Activated T-helper 1 cell treated with anti-CD3 and anti-CD28 coated beads, Interleukin-2, amount 50 U/mL, for 16 hours (primary cell): Measurements from ENCODE around the gene PAK5.

ENCODE experiments used
- DNase-seq, 2 donors: peaks; one replicate each; pipeline ENCODE4 v3.0.0-alpha.2; 2020; ENCODE audit warnings: low read depth in 1 of 2, low spot score in 1 of 2

Gene PAK5

DNA sequence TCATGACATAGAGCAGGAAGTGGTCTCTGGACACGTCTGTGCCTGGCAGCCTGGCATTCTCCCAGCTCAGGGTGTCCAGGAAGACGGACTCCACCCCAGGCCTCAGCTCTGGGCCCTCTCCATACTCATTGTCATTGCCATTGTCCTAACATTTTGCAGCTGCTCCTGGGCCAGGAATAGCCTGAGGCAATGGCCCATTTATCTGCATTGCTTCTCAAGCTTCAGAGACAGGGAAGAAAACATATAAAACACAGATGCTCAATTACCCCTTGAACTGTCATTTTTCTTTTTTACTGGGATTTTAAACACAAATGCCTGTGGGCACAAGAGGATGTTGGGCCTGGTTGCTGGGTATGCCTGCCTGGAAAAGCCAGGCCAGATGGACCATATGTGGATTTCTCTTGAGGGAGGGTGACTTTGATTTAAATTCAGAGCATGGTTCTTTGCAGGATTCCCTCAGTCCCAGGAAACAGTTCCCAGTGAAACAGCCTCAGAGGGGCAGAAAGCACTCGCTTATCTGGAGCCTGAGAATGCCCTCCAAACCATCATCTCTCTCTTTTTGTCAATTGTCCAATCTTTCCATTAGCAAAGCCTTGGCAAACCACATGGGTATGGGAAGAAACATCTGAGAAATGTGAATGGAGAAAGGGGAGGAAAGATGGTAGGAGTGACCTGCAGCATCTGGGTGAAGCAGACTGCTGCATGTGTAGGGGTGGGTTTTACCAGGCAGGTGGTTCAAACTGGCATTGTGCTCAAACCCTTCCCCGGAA lies 306.6 kb downstream of the PAK5 start:
- DNase-seq, result no peak

DNA sequence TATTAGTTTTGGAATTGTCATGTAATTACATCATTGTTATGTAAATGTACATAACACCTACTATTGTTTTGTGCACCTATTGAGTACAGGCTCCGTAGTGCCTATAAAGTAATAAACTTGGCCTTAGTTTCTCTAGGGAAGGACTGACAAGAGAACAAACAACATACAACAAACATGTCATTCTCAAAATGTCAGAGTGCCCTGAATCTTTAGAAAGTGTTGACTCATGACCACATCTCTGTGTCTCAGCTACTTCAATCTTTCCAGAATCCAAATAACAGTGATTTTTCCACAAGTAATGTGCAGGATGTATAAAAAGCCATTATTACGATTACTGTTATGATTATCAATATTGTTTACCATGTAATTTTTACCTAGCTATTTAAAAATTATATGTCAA lies 307.3 kb downstream of the PAK5 start:
- DNase-seq, result no peak

DNA sequence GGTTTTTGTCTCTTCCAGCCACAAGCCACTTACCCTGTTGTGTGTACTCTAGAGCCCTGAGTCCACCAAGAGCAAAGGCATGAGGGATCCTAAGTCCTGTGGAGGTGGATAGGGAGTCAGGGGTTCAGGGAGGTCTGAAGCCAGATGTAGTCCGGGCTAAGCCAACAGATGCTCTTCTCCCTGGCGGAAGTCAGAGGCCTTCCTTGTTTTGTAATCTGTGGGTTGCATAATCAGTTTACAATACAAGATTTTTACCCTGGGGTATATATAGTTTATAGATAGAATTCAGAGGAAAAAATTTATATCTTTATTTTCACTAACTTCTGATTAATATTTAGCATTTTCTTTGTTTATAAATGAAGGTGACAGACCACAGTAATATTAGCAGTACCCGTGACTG lies 315.2 kb downstream of the PAK5 start:
- no peak for DNase-seq

DNA sequence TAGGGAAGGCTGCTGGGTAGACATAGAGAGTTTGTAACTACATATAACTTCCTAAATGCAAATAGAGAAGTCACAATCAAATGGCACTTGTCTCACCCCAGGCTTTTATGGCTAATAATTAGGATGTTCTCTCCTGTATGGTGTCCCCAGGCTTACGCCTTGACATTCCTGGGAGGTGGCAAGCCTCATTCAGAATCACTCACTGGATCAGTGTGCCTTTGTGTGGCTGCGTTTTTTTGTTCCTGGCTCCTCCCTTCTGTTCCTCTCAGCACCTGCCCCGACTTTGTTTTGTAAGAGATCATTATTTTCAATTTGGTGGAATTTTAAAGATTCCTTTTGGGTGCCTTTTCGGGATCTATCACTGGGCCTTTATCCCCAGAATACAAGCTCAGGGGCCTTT lies 318.8 kb downstream of the PAK5 start:
- DNase-seq, result no peak

DNA sequence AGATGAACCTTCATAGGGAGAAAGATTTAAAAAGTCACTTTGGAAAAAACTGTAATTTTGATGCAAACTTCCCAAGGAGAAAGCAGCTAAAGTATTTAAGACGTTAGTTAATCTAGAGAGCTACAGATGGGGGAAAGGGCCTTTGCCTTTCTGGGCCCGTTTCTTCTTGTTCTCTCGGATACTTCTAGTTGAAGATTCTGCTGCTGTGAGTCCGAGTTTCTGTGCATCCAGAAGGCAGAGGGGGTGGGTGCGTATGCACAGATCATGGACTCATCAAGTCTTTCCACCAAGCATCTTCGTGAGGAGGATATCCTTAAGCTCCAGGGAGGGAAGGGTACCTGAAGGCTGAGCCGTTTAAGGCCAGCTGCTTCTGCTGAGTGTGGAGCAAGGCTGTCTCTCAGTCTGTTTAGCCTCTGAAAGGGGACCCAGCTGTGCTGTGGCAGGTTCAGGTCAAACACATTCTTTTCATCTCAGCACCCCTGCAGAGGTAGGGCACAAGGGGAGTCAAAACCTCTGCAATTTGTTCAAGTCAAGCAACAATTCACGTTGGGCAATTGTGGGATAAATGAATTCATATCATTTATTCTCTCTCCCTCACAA lies 320.2 kb downstream of the PAK5 start:
- no peak for DNase-seq

DNA sequence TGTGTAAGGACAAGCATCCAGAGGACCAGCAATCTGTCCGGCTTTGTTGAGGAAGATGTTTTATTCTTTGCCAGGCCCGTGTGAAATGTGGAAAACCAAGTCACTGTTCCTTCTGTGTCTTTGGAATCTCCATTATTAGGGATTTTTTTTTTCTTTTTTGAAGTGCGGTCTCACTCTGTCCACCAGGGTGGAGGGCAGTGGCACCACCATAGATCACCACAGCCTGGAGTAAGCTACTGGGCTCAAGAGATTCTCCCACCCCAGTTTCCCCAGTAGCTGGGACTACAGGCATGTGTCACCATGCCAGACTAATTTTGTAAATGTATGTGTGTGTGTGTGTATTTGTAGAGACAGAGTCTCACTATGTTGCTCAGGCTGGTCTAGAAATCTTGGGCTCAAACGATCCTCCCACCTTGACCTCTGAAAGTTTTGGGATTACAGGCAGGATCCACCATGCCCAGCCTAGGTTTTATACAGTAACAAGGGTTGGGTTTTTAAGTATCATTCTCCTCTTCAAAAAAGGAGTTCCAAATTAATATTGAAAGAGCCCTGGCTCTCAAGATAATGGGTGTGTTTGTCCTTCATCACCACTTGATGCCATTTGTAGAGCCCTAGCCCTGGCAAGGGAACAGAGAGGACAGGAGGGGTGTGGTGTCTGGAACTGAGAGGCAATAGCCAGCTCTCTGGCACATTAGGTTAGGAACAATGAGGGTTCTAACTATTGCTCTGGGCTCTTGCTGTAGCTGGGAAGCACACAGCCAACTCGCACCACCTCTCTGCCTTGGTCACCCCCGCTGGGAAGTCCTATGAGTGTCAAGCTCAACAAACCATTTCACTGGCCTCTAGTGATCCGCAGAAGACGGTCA lies 321.3 kb downstream of the PAK5 start:
- no peak for DNase-seq

DNA sequence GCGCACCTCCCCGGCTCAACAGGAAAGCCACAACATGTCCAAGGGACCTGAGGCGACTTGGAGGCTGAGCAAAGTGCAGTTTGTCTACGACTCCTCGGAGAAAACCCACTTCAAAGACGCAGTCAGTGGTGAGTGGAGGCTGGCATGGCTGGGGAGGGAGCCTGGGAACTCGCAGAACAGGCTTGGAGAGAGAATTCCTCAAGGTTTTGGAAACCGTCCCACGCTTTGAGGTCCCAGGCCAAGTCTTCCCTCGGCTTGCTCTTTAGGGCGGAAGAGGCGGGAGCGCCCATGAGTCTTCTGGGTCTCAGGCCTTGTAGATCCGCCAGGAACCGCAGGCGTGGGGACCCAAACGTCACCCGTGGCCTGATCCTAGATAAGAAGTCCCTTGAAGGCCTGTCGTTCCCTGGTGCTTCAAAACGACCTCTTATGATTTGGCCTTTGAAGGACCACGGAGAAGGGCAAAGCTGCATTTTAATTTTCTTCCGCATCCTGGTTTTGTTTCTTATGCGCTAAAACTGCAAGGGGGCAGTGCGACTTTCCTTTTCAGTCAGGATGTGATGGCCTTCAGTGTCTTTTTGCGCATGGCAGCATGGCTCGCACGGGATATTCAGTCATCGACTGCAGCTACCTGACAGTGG lies 322.5 kb downstream of the PAK5 start:
- DNase-seq, result no peak

DNA sequence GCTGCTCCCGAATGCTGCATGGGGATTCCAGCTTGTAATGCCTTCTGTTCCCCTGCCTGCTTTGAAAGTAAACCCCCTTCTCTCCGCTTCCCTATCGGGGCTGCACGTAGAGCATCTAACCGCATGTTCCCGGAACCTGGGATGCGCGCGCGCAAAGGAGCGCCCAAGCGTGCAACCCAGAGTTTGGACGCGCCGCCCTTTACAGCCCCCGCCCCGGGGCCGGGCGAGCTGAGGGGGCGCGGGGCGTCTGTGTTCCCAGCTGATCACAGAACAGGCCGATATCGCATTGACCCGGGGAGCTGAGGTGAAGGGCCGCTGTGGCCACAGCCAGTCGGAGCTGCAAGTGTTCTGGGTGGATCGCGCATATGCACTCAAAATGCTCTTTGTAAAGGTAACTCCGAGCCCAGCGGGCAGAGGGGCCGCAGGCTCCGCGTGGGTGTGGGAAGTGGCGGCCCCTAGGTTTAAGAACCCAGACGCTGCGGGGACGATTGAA lies 323.1 kb downstream of the PAK5 start:
- DNase-seq, result no peak

DNA sequence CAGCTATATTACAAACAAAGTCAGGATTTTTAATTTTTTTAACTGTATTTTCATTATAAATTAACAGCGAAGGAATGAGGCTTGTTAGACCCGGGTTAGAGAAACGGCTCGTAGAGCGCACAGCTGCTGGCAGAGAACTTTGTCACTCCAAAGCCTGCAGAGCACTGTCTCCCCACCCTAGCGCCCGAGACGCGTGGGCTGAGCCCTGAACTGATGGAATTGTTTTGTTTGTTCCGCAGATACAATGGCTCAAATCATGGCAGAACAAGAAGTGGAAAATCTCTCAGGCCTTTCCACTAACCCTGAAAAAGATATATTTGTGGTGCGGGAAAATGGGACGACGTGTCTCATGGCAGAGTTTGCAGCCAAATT lies 323.7 kb downstream of the PAK5 start:
- DNase-seq, result no peak

DNA sequence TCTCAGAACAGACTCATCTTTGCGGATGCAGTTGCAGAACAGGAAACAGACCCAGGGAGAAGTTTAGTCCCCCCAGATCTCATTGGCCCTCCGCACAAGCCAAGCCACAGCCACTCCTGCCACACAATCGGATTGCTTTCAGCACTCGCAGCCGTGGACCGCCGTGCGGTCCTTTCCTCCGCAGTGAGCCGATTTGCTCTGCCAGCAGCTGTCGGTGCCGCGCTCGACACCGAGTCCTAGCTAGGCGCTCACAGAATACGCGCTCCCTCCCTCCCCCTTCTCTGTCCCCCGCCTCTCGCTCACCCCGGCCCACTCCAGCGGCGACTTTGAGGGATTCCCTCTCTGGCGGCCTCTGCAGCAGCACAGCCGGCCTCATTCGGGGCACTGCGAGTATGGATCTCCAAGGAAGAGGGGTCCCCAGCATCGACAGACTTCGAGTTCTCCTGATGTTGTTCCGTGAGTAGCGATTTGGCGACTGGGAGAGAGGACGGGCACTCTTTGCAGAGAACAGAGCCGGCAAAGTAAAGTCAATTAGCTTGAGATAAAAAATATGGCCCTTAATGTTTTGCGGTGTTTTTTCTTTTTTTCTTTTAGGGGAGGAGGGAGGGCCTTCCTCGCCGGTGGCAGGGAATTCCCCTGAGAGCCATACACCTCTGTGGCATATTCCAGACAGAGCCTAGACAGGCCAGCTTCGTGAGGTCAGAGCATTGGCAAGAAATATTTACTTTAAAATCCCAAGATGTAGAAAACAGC lies 324.2 kb downstream of the PAK5 start, which contains the start of gene LAMP5:
Gene LAMP5 (plus strand): TSS at position 130 of the 753 bp plus-strand sequence. CDS start 263 bp downstream, at position 393.
- DNase-seq, result no peak

DNA sequence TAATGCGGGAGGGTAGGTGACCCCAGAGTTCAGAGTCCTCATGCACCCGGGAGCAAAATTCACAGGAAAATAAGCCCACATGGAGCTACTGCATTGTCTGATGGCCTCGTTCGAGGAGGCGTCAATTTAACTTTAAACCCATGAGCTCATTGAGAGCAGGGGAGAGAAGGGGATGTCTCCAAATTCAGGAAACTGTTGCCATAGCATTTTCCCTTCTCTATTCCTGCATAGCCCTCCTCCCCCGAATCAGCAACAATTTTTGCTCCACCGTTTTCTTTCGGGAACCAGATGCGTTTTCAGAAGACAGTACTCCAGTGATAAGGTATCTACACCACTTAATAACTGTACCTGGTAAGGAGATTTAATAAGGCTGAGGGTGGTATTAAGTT lies 324.8 kb downstream of the PAK5 start:
- no peak for DNase-seq

DNA sequence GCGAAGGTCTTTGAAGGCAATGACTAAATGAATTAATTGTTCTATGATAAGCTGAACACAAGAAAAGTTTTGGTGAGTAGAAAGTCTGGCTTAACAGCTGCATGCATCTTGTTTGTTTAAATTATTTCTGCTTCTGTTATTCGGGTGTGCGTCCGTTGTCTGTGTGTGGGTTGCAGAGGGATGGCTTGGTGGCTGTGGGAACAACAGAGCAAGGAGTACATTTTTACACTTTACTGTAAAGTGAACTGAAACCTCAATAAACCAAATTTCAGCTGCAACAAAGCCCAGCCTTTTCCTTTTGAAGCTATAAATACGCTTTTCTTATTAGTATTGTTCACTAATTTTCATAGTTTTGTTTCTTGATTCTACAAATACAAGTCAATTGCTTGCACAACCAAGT lies 328.0 kb downstream of the PAK5 start:
- no peak for DNase-seq

DNA sequence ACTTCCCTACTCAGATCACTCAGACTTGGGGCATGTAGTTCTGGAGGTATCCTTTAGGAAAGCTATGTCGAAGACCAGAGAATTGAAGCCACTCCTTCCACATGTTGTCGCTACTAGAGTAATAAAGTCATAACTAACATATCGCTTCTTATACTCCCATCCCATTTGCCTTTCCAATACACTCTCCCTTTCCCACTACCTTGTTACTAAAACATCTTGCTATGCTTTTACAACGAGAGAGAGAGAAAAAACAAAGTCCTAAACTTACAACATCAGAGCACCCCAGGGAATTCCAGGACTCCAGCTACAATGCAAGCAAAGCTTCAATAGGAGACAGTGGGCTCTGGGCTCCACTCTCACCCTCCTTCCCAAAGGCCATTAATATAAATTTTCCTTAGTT lies 329.6 kb downstream of the PAK5 start:
- DNase-seq, result no peak

DNA sequence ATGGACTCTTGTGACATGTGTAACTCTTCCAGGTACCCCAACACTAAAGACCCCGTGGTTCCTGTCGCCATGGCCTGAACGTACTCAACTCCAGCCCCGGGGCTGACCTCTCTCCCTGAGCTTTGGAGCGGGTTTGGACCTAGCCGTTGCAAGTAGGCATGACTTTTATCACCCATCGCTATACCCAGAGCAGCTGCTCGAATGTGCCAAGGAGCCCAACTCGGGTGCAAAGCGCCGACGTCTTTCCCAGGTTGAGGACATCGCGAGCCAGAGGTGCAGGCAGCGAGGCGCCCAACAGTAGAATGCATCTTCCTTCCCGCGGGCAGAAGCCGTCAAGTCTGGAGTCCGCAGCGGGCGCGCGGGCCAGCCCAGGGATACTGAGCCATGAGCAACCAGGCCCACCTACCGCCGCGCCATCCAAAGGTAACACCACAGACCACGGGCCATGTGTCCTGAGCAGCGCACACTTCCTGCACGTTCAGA lies 330.1 kb downstream of the PAK5 start:
- no peak for DNase-seq

DNA sequence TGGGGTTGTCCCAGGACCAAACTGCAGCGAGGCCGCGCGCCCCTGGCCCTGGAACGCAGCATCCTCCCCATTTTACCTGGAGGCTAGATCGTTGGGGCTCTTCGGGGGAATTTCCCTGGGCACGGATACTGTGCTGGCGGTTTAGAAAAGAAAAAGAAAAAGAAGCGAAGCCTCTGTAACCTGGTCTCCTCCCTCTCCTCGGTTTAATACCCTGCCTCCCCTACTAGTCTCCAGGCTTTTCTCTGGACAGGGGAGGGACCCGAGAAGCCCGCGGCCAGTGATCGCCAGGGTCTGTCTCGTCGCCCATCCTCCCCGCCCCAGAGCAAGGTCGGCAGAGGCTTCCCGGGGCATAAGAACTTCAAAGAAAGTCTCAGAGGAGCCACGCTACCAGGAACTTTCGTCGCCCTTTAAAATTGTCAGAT lies 330.6 kb downstream of the PAK5 start:
- DNase-seq, result no peak

DNA sequence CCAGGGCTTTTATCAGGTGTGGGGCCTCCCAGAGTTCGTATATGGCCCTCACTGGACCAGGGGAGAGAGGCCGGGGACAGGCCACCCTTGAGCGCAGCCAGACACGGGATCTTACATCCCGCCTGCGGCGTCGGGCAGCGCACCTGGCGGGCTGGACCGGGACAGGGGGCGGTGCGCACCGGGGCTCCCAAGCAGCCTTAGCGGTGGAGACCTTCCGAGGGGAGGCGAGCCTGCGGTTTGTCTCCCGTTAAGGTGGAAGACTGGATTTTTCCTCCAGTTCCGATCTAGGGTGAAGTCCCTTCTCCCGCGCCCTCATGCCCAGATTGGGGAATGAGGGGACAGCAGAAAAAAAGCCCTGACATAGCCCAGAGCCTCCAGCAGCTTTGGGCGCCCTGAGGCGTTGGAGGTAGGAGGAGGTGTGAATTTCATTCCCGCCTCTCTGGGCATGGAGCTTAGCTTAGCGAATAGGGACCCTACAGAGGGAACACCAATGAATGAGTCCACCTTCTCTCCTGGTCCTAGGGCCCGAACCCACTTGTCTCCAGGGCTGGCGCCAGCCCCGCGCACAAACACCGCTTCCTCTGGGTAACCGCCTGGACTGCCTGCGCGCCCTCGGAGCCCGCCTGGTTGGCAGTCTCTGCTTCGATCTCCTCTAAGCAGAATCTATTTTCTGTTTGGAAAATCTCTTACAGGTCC lies 331.2 kb downstream of the PAK5 start:
- DNase-seq, result no peak

DNA sequence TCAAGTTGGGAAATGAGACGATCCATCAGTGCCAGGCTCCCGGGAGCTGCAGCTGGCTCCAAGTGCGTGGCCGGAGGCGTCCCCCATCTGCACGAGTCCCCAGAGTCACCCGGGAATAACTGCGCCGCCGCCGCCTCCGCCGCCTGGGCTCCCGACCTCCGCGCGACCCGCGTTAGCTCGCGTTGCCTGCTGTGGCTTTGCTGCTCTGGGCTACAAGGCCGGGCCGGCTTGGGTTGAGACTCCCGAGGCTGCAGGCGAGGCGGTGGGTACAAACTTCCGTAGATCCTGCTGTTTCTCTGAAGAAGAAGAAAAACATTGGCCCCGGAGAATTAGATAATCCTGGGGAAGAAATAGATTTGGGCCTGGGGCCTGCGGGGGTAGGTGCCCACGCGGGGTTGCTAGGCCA lies 331.9 kb downstream of the PAK5 start:
- DNase-seq, result no peak

DNA sequence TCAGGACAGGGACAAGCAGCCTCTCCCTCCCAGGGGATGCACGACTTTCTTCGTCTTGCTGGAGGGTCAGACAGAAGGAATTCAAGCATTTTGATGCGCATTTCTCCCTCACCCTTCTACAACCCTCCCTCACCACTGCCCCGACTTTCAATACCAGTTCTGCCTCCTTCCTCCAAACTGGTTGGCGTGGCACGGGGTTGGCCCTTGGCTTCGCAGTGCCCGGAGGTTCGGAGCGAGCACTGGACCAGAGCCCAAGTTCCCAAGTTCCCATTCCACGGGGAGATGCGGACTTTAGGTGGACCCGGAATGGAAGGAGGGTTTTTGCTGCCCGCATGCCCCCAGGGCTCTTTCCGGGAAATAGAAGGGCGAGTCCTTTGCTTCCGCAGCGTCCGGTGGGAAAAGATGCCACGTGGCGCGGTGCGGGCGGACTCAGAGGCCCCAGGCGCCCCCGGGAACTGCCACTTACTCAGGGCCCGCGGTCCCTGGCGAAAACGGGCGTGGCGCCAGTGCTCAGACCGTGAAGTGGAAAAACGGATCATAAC lies 332.5 kb downstream of the PAK5 start:
- DNase-seq, result no peak

DNA sequence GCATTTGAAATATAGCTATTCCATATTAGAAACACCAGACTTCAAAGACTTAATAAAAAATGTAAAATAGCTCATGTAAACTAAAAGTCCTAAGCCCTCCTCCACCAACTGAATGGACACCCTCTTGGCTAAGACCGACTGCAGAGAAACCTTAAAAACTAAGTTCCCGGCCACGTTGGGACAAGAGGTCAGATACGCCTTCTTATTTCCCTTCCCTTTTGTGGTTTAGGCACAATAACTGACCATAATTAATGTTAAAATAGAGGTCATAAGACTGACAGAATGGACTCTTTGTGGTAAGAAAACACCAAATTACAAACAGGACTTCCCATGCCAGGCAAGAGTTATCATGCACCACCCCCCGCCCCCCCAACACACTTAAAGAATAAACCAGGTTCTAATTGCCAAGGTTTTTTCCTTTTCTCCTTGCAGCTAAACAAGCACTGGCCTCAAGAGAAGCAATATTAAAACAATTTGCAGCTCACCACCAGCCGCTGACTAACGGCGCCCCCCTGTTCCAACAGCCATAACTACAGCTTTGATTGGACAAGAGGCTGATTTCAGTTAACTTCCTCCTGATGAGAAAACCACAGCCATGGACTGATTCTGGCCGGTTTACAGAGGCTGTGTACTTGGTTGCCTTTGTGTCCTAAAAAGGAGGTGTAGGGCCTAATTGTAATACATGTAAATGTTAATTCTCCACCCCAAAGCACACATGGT lies 335.2 kb downstream of the PAK5 start:
- no peak for DNase-seq
